ENCODE measurements around the gene KPTN.

KPTN gene

DNA sequence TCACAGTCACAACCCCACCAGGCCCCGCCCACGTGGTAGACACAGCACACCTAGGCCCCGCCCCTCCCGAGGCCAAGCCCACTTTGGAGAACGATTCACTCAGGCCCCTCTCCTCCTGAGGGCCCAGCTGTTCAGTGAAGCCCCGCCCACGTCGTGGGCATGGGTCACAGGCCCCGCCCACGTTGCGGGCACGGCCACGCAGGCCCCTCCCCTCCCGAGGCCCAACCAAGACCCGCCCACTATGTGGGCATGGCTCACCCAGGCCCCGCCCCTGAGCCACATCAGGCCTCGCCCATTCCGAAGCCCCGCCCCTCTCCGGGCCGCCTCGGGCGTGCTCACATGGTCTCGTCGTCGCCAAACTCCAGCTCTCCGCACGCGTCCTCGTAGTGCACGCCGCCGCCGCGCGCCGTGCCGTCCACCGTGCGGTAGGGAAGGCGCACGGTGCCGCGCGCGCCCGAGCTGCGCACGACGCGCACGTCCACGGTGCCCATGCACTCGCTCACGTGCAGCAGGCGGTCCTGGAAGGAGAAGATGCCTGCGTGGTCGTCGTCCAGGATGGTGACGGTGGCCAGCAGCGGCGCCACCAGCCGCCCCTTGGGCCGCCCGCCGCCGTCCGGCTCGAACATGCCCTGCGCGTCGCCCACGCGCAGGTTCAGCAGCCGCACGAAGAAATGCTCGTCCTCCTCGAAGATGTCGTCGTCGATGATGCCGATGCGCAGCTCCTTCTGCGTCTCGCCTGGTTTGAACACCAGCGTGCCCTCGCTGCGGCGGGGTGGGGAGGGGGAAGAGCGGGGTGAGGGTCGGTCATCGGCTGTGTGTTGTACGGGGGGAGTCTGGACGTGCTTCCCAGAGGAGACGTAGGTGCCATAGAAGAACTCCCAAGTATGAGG is 36.3 kb downstream of the KPTN start:
- no peak for DNase-seq (ENCODE audit: extremely low read depth, insufficient read length)
- Histone ChIP-seq H3K36me3 (ENCODE audit: control insufficient read depth, insufficient read depth, low read length) (no peaks in the 10 kb centered on the region), H3K4me3 (replicated peaks; ENCODE audit: low read depth, low read length) (no peak overlapping the region), H3K27me3 (replicated peaks; ENCODE audit: control insufficient read depth, insufficient read depth, low read length) (peaks cover 3% of the 10 kb centered on the region)
- no peak for TF ChIP-seq CTCF (IDR thresholded peaks at IDR 0.05; ENCODE audit: insufficient read depth, low read length, poor library complexity, severe bottlenecking)

- no peak for TF ChIP-seq CTCF (IDR thresholded peaks at IDR 0.05; ENCODE audit: insufficient read depth, low read length, poor library complexity, severe bottlenecking)
- H3K4me3 ChIP-seq (replicated peaks; ENCODE audit: low read depth, low read length), result no peak overlapping the region
- no peak for DNase-seq (ENCODE audit: extremely low read depth, insufficient read length)
- H3K36me3 ChIP-seq (ENCODE audit: control insufficient read depth, insufficient read depth, low read length), result no peaks in the 10 kb centered on the region
- H3K27me3 ChIP-seq (replicated peaks; ENCODE audit: control insufficient read depth, insufficient read depth, low read length), result peaks cover 3% of the 10 kb centered on the region
Observed at GRCh38 chr19:47446534-47447469, 37.2 kb downstream of the KPTN start.

DNA sequence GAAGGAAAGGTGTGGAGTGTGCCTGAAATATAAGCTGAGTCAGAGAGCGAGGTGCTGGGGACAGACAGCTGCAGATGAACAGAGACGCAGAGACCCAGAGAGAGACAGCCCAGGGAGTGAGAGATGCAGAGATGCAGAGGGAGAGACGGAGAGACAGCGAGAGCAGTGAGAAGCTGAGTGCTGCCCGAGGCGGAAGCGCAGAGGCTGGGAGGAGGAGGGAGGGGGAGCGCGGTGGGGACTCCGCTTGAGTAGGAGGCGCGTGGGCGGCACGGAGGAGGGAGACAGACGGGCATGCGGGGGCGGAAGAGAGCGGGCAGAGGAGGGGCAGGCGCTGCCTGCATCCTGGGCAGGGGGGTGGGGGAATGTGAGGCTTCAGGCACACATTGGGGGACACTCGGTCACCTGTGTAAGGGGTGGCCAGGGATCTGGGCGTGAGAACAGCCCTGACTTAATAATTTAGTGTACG is 38.0 kb downstream of the KPTN start:
- H3K36me3 ChIP-seq (ENCODE audit: control insufficient read depth, insufficient read depth, low read length), result no peaks in the 10 kb centered on the region
- H3K4me3 ChIP-seq (replicated peaks; ENCODE audit: low read depth, low read length), result no peak overlapping the region
- H3K27me3 ChIP-seq (replicated peaks; ENCODE audit: control insufficient read depth, insufficient read depth, low read length), result peaks cover 3% of the 10 kb centered on the region
- TF ChIP-seq CTCF (IDR thresholded peaks at IDR 0.05; ENCODE audit: insufficient read depth, low read length, poor library complexity, severe bottlenecking), result no peak
- peak; percentile 48 for DNase-seq (ENCODE audit: extremely low read depth, insufficient read length)

DNA sequence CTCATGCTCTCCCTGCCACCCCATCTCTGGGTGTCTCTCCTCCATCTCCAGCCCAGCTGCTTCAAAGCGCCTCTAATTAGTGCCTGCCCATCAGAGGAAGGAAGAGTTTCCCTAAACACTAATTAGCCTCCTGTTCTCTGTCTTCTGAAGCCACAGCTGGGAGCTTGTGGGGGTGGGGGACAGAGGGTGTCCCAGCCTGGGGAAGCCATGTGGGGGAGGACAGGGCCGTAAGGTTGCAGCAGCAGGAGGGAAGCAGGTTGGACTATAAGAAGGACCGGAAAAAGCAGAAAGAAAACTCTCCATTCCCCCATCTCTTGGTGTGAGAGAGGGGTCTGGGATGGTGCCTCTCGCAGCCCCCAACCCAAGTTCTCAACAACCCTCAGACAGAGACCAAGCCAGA is 38.5 kb downstream of the KPTN start:
- H3K36me3 ChIP-seq (ENCODE audit: control insufficient read depth, insufficient read depth, low read length), result no peaks in the 10 kb centered on the region
- H3K27me3 ChIP-seq (replicated peaks; ENCODE audit: control insufficient read depth, insufficient read depth, low read length), result peaks cover 3% of the 10 kb centered on the region
- no peak for DNase-seq (ENCODE audit: extremely low read depth, insufficient read length)
- H3K4me3 ChIP-seq (replicated peaks; ENCODE audit: low read depth, low read length), result no peak overlapping the region
- TF ChIP-seq CTCF (IDR thresholded peaks at IDR 0.05; ENCODE audit: insufficient read depth, low read length, poor library complexity, severe bottlenecking), result no peak

- no peak for TF ChIP-seq CTCF (IDR thresholded peaks at IDR 0.05; ENCODE audit: insufficient read depth, low read length, poor library complexity, severe bottlenecking)
- Histone ChIP-seq H3K36me3 (ENCODE audit: control insufficient read depth, insufficient read depth, low read length) (no peaks in the 10 kb centered on the region), H3K4me3 (replicated peaks; ENCODE audit: low read depth, low read length) (no peak overlapping the region), H3K27me3 (replicated peaks; ENCODE audit: control insufficient read depth, insufficient read depth, low read length) (peaks cover 3% of the 10 kb centered on the region)
- no peak for DNase-seq (ENCODE audit: extremely low read depth, insufficient read length)
Observed at GRCh38 chr19:47444388-47444821, 39.6 kb downstream of the KPTN start.
